HG03196 (cell line): ENCODE data around the gene MAGI2.

ENCODE experiments used
- ATAC-seq: cut with Tn5 transposase; IDR thresholded peaks from one replicate; pipeline ENCODE4 v1.9.1; 2021; ENCODE audit not compliant: unreplicated experiment

MAGI2 gene

DNA sequence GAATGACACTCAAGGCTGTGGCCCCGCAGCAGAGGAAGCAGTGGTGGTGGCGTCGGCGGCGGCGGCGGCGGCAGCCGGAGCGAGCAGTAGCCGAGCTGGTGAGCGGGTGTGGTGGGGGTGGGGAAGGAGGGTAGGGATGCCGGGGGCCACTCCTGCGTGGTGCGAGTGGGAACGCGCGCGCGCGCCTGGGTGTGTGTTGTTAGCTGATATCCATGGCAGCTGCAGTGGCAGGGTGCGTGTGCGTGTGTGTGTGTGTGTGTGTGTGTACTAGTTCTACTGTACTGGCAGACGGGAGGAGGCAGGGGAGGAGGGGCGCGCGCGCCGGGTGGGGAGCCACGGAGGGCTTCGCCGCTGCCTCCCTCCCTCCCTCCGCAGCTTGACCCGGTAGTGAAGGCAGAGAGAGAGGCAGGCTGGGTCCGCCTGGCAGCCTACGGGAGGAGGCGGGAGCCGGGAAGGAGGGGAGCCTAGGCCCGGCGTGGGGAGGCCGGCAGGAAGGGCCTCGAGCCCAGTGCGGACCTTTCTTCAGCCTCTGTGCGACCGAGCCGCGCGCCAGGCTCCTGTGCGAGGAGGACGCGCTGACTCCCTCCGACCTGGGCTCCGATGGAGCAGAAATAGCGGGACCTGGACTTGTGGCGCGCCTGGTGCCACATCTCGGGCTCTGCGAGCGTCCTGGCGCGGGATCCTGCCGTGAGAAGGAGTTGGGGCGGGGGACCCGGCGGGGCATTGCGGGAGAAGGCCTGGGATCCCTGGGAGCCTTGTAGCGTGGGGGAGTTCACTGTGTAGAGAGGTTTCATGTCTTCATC lies at the start of gene MAGI2:
Gene MAGI2, minus strand, starts transcription at position 110 of the 803 bp plus-strand sequence. CDS start 347 bp downstream, outside the sequence.
- ATAC-seq = no peak

DNA sequence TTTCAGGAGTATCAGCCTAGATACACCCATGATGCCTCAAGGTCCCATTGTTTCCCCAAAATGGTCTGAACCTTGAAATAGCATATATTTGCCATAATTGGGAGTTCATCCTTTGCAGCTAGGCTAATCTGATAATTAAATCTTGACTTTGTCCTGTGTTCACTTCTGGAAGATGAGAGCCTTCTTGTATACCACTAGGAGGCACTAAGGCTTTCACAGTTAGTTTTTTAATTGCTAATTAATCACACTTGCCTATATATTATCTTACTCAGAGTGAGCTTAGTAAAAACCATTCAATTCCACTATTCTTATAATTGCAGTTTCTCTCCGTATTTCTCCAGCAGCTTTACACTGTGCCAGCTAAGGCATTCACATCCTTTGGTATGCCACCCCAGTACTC lies 48.7 kb upstream of the MAGI2 start:
- no peak for ATAC-seq

DNA sequence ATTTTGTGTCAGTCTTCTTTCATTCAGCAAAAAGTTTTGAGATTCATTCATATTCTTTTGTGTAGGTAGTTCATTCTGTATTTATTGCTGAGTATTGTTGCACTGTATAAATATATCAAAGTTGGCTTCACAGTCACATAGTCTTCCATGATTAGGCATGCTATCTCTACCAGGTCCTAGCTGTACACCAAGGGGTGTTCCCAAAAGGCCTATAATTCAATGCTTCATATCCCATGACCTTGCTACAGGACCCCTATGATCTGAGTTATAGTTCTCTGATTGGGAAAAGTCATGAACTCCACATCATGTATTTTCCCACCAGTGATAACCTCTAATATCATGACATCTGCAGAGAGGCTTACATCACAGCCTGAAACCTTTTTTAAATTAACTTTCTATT lies 47.3 kb upstream of the MAGI2 start:
- ATAC-seq = no peak

GRCh38 chr7:79497728-79498127 lies 44.3 kb upstream of the MAGI2 start:
- ATAC-seq = no peak

- no peak for ATAC-seq
These were observed 42.2 kb upstream of the MAGI2 start for GRCh38 chr7:79495544-79496272.

DNA sequence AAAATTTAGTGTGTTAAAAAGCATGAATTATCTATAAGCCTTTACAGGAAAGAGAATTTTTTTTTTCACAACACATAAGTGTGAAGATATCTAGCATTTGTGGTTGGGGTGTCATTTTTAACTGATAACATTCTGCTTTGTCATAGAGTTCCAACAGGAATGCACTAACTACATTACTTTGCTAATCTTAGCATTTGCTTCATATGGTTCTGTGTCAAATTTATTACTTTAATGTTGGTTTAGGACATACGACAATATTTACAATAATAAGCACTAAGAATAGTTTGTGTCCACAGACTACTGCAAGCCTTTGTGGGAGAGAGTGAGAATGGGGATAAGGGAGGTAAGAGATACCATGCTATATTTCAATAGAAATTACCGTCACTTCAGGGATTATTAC lies 40.6 kb upstream of the MAGI2 start:
- no peak for ATAC-seq

GRCh38 chr7:79489371-79489770 lies 35.9 kb upstream of the MAGI2 start:
- no peak for ATAC-seq

GRCh38 chr7:79478386-79478785 lies 24.9 kb upstream of the MAGI2 start:
- ATAC-seq = no peak

DNA sequence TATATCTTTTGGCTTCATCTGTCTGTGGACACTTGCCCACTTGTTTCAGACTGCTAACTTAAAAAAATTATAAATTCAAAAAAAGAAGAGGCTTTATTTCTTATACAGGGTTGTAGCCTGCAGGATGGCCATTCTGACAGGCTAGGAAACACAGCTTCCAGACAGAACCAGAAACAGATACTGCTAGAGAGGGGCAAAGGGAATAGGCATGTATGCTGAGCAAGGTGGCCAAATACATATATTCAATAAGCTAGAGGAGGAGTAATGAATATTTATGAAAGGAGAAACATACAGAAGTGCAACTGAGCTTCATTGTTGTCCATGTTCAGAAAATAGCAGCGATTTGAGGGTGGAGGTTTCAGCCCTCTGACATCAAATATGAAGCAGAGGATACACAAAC lies 22.0 kb upstream of the MAGI2 start:
- ATAC-seq = no peak

- ATAC-seq = no peak
These were observed 18.2 kb upstream of the MAGI2 start for GRCh38 chr7:79471699-79472098.

DNA sequence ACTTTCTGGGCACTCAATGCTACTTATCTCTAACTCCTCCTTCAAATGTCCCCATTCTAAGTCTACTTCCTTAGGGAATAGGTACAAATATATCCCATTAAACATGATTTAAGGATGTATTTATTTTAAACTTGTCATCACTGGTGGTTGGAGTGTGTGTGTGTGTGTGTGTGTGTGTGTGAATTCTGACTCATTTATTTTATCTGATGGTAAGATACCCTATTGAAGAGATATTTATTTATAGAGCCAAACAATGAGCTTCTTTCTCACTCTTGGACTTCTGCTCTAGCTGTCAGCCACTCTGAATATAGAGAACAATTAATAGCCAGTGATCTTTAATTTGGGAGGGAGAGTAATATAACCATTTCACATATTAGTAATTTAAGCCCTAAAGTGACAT lies 17.8 kb upstream of the MAGI2 start:
- no peak for ATAC-seq

- no peak for ATAC-seq
These were observed 12.1 kb upstream of the MAGI2 start for GRCh38 chr7:79465551-79465950.

DNA sequence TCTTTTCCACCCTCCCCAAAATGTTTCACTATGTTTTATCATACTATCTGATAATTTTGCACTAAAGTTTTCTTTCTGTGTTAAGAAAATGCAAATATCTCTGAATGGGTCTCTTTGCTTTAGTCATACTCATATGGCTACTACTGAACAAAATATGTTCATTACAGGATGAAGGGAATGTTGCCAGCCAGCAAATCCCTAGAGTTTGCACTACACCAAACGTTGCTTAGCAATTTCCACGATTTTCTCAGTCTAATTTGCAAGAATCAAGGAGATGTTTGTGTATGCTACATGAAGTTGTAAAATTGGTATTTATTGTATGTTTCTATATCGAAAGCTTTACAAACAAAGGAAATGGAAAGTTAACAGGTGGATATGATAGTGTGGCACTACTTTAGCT lies 10.6 kb upstream of the MAGI2 start:
- no peak for ATAC-seq

- no peak for ATAC-seq
These were observed 8.9 kb upstream of the MAGI2 start for GRCh38 chr7:79462390-79462789.

- ATAC-seq = no peak
These were observed 8.2 kb upstream of the MAGI2 start for GRCh38 chr7:79461660-79462059.

GRCh38 chr7:79459381-79459780 lies 5.9 kb upstream of the MAGI2 start:
- no peak for ATAC-seq

- ATAC-seq = no peak
These were observed 5.3 kb upstream of the MAGI2 start for GRCh38 chr7:79458796-79459195.

DNA sequence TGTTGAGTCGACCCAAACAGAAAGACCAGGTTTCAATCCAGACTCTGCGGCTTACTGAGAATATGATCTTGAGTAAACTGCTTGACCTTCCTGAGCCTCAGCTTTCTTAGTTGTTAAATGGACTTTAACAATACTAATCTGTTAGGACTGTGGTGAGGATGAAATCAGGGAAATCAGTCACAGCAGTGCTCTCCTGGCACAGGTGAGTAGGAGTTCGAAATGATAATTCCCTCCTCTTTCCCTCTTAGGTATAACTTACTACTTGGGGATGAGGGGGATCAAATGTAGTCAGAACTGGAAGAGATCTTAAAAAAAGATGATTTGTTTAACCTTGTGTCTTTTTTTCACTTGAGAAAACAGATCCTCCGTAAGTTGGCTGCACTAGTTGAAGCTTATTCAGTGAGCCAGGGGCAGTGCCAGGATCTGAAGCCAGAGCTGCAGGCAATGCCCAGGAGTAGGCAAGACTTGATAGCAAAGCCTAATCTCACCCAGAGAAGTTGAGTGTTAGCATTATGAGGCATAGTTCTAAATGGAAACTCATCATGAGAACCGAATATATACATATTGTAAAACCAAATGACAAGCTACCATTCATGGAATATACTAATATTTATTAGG lies 1.8 kb upstream of the MAGI2 start:
- ATAC-seq = no peak

- ATAC-seq = no peak
These were observed 994 bp upstream of the MAGI2 start for GRCh38 chr7:79454361-79454960.

- ATAC-seq = no peak
These were observed 255 bp downstream of the MAGI2 start for GRCh38 chr7:79453266-79453557.

- ATAC-seq = no peak
These were observed 787 bp downstream of the MAGI2 start for GRCh38 chr7:79452495-79453265.
